ENCODE data around the gene MUC12. TPM values are rescaled to one million over a fixed set of nuclear protein-coding genes. Genes with fewer than 3 reads are reported as not detected.
"Not testable (repeated sequence)": the region's sequence is repeated elsewhere in the genome, so short reads cannot be mapped to it uniquely, and the experiment has no call there.

The MUC12 gene
- total and polyA plus RNA-seq, 5 donors from 2014 or later, result 0.44 to 0.65 (median 0.44) TPM; not detected in 2

DNA sequence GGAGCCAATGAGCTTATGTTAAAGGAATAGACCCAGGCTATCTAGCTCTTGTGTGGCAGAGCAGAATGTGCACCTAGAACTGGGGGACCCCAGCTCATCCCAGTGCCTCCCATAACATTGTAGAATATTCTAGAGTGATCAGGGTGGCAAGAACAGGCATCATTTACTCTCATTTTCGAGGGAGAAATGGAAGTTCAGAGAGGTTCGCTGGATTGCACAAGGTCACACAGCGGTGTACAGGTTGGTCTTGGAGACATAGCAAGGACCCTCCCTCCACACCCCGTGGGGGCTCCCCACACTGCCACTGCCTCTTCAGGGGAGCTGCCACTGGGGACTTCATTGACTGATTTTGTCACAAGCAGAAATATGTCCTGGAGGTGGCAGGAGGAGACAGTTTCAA, 8.9 kb downstream of the MUC12 start:
- no peak overlapping the region for H3K27ac Mint-ChIP-seq
- H3K4me3 ChIP-seq (ENCODE audit: low read depth, low read length), result no peak overlapping the region

DNA sequence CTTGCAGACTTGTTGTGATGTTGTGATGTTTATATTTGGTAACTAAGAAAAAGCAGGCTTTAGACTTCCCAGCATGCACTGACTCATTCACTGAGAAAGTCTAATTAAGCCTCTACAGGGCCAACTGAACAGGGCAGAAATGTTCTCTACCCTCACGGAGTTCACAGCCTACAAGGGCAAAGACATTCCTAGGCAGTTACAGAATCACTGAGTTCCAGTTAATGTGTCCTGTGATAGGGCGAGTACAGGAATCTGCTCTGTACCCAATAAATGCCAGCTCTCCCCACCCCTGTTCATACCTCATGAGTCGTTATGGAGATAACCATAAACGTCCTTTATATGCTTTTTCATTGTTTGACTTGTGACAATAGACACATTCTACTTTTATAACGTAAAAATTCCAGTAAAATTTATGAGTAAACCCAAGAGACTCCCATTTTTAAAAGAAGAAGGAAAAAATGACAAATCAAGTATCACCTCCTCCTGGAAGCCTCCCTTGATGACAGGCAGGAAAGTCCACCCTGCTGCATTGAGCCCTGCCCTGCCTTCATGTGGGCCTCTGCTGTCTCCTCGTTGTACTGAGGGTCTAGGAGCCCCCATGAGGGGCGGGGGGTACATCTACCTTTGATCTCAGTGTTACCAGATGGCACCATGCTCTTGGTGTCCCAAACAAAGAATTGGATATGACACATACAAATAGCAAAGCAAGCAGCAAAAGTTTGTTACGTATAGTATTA, 14.3 kb downstream of the MUC12 start:
- peaks cover 4% of the 10 kb centered on the region for H3K27me3 Mint-ChIP-seq
- H3K36me3 ChIP-seq (ENCODE audit: control insufficient read depth, insufficient read depth, low read length), result no peaks in the 10 kb centered on the region
- H3K4me3 ChIP-seq (ENCODE audit: low read depth, low read length), result no peak overlapping the region
- H3K27ac ChIP-seq (ENCODE audit: insufficient read depth, low read length, poor library complexity, severe bottlenecking), result no peak overlapping the region
- no peaks in the 10 kb centered on the region for H3K36me3 Mint-ChIP-seq
- DNase-seq, result no peak
- no peaks in the 10 kb centered on the region for H3K4me1 ChIP-seq (ENCODE audit: control insufficient read depth, insufficient read depth, low read length, poor library complexity, severe bottlenecking)
- ATAC-seq (ENCODE audit: low read depth in 2 of 2), result no peak
- peaks cover 0 to 2% (median 0%) of the 10 kb centered on the region in 4 donors for H3K4me1 Mint-ChIP-seq
- H3K27ac Mint-ChIP-seq, result no peak overlapping the region
- H3K9me3 ChIP-seq (ENCODE audit: control insufficient read depth in 2 of 2, low read length in 2 of 2), result no peaks in the 10 kb centered on the region
- H3K4me3 Mint-ChIP-seq, result no peak overlapping the region
- no peaks in the 10 kb centered on the region for H3K9me3 Mint-ChIP-seq
- H3K27me3 ChIP-seq (ENCODE audit: control insufficient read depth, insufficient read depth, low read length), result no peaks in the 10 kb centered on the region

More for the DNA sequence above, 8.9 kb downstream of the MUC12 start:
- no peaks in the 10 kb centered on the region for H3K4me1 Mint-ChIP-seq
- Histone ChIP-seq H3K27ac (ENCODE audit: insufficient read depth, low read length, poor library complexity, severe bottlenecking) (no peak overlapping the region), H3K36me3 (ENCODE audit: control insufficient read depth, insufficient read depth, low read length) (no peaks in the 10 kb centered on the region), H3K4me1 (ENCODE audit: control insufficient read depth, insufficient read depth, low read length, poor library complexity, severe bottlenecking) (no peaks in the 10 kb centered on the region), H3K27me3 (ENCODE audit: control insufficient read depth, insufficient read depth, low read length) (no peaks in the 10 kb centered on the region), H3K9me3 (ENCODE audit: control insufficient read depth in 2 of 2, low read length in 2 of 2) (no peaks in the 10 kb centered on the region)
- peaks cover 7% of the 10 kb centered on the region for H3K27me3 Mint-ChIP-seq
- H3K36me3 Mint-ChIP-seq, result no peaks in the 10 kb centered on the region
- H3K4me3 Mint-ChIP-seq, result no peak overlapping the region
- H3K9me3 Mint-ChIP-seq, result peaks cover 0 to 5% (median 0%) of the 10 kb centered on the region in 7 donors
- no peak for DNase-seq
- ATAC-seq (ENCODE audit: low read depth in 2 of 2), result no peak

DNA sequence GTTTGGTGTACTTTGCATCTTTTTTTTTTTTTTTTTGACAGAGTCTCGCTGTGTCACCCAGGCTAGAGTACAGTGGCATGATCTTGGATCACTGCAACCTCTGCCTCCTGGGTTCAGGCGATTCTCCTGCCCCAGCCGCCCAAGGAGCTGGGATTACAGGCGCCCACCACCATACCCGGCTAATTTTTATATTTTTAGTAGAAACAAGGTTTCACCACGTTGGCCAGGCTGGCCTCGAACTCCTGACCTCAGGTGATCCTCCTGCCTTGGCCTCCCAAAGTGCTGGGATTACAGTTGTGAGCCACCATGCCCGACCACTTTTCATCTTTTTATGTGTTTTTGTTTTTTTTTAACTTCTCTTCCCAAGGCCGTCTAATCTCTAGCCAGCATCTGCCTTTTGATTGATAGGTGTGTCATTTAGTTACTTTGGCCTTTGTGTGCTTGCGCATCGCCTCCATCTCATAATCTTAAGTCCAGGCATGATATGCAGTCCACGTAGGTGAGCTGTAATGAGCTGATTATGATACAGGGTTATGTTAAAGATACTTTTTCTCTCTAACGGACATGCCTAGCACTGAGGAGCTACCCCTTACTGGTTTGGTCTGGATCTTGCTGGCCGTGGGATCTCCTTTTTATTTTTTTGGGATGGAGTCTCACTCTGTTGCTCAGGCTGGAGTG, 15.0 kb downstream of the MUC12 start:
- ATAC-seq (ENCODE audit: low read depth in 2 of 2); H3K36me3 Mint-ChIP-seq; H3K27ac Mint-ChIP-seq; H3K9me3 ChIP-seq (ENCODE audit: control insufficient read depth in 2 of 2, low read length in 2 of 2); H3K27ac ChIP-seq (ENCODE audit: insufficient read depth, low read length, poor library complexity, severe bottlenecking); H3K4me3 ChIP-seq (ENCODE audit: low read depth, low read length); H3K27me3 ChIP-seq (ENCODE audit: control insufficient read depth, insufficient read depth, low read length); H3K4me3 Mint-ChIP-seq; H3K4me1 Mint-ChIP-seq; DNase-seq; H3K4me1 ChIP-seq (ENCODE audit: control insufficient read depth, insufficient read depth, low read length, poor library complexity, severe bottlenecking); H3K36me3 ChIP-seq (ENCODE audit: control insufficient read depth, insufficient read depth, low read length); H3K9me3 Mint-ChIP-seq; H3K27me3 Mint-ChIP-seq: not testable (repeated sequence)

DNA sequence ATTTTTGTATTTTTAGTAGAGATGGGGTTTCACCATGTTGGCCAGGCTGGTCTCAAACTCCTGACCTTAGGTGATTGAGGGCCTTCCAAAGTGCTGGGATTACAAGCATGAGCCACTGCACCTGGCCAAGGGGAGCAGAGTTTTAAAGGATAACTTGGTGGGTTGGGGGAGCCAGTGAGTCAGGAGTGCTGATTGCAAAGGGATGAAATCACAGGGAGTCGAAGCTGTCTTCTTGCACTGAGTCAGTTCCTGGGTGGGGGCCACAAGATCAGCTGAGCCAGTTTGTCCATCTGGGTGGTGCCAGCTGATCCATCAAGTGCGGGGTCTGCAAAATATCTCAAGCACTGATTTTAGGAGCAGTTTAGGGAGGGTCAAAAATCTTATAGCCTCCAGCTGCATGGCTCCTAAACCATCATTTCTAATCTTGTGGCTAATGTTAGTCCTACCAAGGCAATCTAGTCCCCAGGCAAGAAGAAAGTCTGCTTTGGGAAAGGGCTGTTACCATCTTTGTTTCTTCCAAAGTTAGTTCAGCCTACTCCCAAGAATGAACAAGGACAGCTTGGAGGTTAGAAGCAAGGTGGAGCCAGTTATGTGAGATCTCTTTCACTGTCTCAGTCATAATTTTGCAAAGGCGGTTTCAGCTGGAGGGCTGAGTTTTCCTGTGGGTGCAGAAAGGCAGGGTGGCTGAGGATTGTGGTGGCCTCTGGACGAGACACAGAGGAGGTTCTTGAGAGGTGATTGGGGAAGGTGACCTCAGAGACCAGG, 15.8 kb downstream of the MUC12 start:
- H3K4me1 ChIP-seq (ENCODE audit: control insufficient read depth, insufficient read depth, low read length, poor library complexity, severe bottlenecking); H3K9me3 ChIP-seq (ENCODE audit: control insufficient read depth in 2 of 2, low read length in 2 of 2); H3K4me3 Mint-ChIP-seq; H3K27ac ChIP-seq (ENCODE audit: insufficient read depth, low read length, poor library complexity, severe bottlenecking); ATAC-seq (ENCODE audit: low read depth in 2 of 2); H3K4me3 ChIP-seq (ENCODE audit: low read depth, low read length); H3K27me3 Mint-ChIP-seq; H3K27me3 ChIP-seq (ENCODE audit: control insufficient read depth, insufficient read depth, low read length); DNase-seq; H3K27ac Mint-ChIP-seq; H3K4me1 Mint-ChIP-seq; H3K36me3 ChIP-seq (ENCODE audit: control insufficient read depth, insufficient read depth, low read length); H3K9me3 Mint-ChIP-seq; H3K36me3 Mint-ChIP-seq: not testable (repeated sequence)

DNA sequence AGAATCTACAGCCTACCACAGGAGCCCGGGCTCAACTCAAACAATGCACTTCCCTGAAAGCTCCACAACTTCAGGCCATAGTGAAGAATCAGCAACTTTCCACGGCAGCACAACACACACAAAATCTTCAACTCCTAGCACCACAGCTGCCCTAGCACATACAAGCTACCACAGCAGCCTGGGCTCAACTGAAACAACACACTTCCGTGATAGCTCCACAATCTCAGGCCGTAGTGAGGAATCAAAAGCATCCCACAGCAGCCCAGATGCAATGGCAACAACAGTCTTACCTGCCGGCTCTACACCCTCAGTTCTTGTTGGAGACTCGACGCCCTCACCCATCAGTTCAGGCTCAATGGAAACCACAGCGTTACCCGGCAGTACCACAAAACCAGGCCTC, 22.3 kb downstream of the MUC12 start:
- Histone ChIP-seq H3K9me3 (ENCODE audit: control insufficient read depth in 2 of 2, low read length in 2 of 2) (no peaks in the 10 kb centered on the region), H3K4me3 (ENCODE audit: low read depth, low read length) (no peak overlapping the region), H3K4me1 (ENCODE audit: control insufficient read depth, insufficient read depth, low read length, poor library complexity, severe bottlenecking) (no peaks in the 10 kb centered on the region), H3K27ac (ENCODE audit: insufficient read depth, low read length, poor library complexity, severe bottlenecking) (no peak overlapping the region), H3K36me3 (ENCODE audit: control insufficient read depth, insufficient read depth, low read length) (no peaks in the 10 kb centered on the region), H3K27me3 (ENCODE audit: control insufficient read depth, insufficient read depth, low read length) (no peaks in the 10 kb centered on the region)
- Mint-ChIP-seq H3K27me3 (no peaks in the 10 kb centered on the region), H3K9me3 (no peaks in the 10 kb centered on the region), H3K4me1 (no peaks in the 10 kb centered on the region), H3K27ac (no peak overlapping the region), H3K4me3 (no peak overlapping the region), H3K36me3 (no peaks in the 10 kb centered on the region)
- no peak for DNase-seq
- no peak for ATAC-seq (ENCODE audit: low read depth in 2 of 2)

DNA sequence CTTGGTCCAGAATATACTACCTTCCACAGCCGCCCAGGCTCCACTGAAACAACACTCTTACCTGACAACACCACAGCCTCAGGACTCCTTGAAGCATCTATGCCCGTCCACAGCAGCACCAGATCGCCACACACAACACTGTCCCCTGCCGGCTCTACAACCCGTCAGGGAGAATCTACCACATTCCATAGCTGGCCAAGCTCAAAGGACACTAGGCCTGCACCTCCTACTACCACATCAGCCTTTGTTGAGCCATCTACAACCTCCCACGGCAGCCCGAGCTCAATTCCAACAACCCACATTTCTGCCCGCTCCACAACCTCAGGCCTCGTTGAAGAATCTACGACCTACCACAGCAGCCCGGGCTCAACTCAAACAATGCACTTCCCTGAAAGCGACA, 22.9 kb downstream of the MUC12 start:
- not testable (repeated sequence) for H3K27ac Mint-ChIP-seq; H3K27ac ChIP-seq (ENCODE audit: insufficient read depth, low read length, poor library complexity, severe bottlenecking); H3K9me3 Mint-ChIP-seq; H3K4me3 Mint-ChIP-seq; H3K4me1 Mint-ChIP-seq; H3K4me1 ChIP-seq (ENCODE audit: control insufficient read depth, insufficient read depth, low read length, poor library complexity, severe bottlenecking); H3K27me3 Mint-ChIP-seq; H3K9me3 ChIP-seq (ENCODE audit: control insufficient read depth in 2 of 2, low read length in 2 of 2); H3K27me3 ChIP-seq (ENCODE audit: control insufficient read depth, insufficient read depth, low read length); H3K36me3 ChIP-seq (ENCODE audit: control insufficient read depth, insufficient read depth, low read length); H3K36me3 Mint-ChIP-seq; ATAC-seq (ENCODE audit: low read depth in 2 of 2); DNase-seq; H3K4me3 ChIP-seq (ENCODE audit: low read depth, low read length)

DNA sequence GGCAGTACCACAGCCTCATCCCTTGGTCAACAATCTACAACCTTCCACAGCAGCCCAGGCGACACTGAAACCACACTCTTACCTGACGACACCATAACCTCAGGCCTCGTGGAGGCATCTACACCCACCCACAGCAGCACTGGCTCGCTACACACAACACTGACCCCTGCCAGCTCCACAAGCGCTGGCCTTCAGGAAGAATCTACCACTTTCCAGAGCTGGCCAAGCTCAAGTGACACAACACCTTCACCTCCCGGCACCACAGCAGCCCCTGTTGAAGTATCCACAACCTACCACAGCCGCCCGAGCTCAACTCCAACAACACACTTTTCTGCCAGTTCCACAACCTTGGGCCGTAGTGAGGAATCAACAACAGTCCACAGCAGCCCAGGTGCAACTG, 25.3 kb downstream of the MUC12 start:
- H3K9me3 Mint-ChIP-seq; H3K27me3 ChIP-seq (ENCODE audit: control insufficient read depth, insufficient read depth, low read length); H3K27ac Mint-ChIP-seq; H3K36me3 ChIP-seq (ENCODE audit: control insufficient read depth, insufficient read depth, low read length); H3K4me1 ChIP-seq (ENCODE audit: control insufficient read depth, insufficient read depth, low read length, poor library complexity, severe bottlenecking); DNase-seq; H3K4me3 Mint-ChIP-seq; H3K27me3 Mint-ChIP-seq; H3K36me3 Mint-ChIP-seq; H3K9me3 ChIP-seq (ENCODE audit: control insufficient read depth in 2 of 2, low read length in 2 of 2); ATAC-seq (ENCODE audit: low read depth in 2 of 2); H3K4me1 Mint-ChIP-seq; H3K4me3 ChIP-seq (ENCODE audit: low read depth, low read length); H3K27ac ChIP-seq (ENCODE audit: insufficient read depth, low read length, poor library complexity, severe bottlenecking): not testable (repeated sequence)

Measured in CD4-positive, CD25-positive, alpha-beta regulatory T cell (primary cell).